Measurements from ENCODE around the gene MS4A18. TPM values are rescaled to one million over a fixed set of nuclear protein-coding genes. Genes with fewer than 3 reads are reported as not detected.

MS4A18 gene
- total and polyA plus RNA-seq, 4 donors = not detected

- WGBS = 73% methylated on average over 4 of the region's 4 CpGs
- H3K4me3 ChIP-seq (ENCODE audit: low read depth in 1 of 3, low read length in 3 of 3) = no peak overlapping the region
- no peaks in the 10 kb centered on the region for H3K27me3 ChIP-seq (ENCODE audit: control insufficient read depth in 4 of 4, insufficient read depth in 4 of 4, low read length in 3 of 4)
- no peaks in the 10 kb centered on the region for H3K4me1 ChIP-seq (ENCODE audit: control insufficient read depth in 4 of 4, insufficient read depth in 4 of 4, low read length in 3 of 4)
- TF ChIP-seq SP1 (IDR thresholded peaks at IDR 0.05) (no peak), MAX (IDR thresholded peaks at IDR 0.05) (no peak), REST (IDR thresholded peaks at IDR 0.05) (no peak), JUND (IDR thresholded peaks at IDR 0.05) (no peak), FOXA2 (IDR thresholded peaks at IDR 0.05) (no peak), ATF3 (IDR thresholded peaks at IDR 0.05) (no peak), HNF4A (conservative IDR thresholded peaks at IDR 0.05) (no peak), NR2F2 (IDR thresholded peaks at IDR 0.05) (no peak), YY1 (IDR thresholded peaks at IDR 0.05) (no peak), ZBTB33 (IDR thresholded peaks at IDR 0.05) (no peak), HNF4G (IDR thresholded peaks at IDR 0.05) (no peak), EGR1 (IDR thresholded peaks at IDR 0.05; ENCODE audit: low read depth in 2 of 2) (no peak), FOXA1 (IDR thresholded peaks at IDR 0.05) (no peak), GABPA (IDR thresholded peaks at IDR 0.05 in 1 of 2, conservative IDR thresholded peaks at IDR 0.05 in 1 of 2) (no peak), RXRA (IDR thresholded peaks at IDR 0.05) (no peak), RAD21 (IDR thresholded peaks at IDR 0.05) (no peak), CTCF (IDR thresholded peaks at IDR 0.05; ENCODE audit: low read depth, low read length, missing input control) (no peak), TAF1 (conservative IDR thresholded peaks at IDR 0.05) (no peak)
- H3K27ac ChIP-seq (ENCODE audit: low read depth in 1 of 2, low read length in 2 of 2) = no peak overlapping the region
- no peaks in the 10 kb centered on the region for H3K36me3 ChIP-seq (ENCODE audit: control insufficient read depth in 4 of 4, insufficient read depth in 3 of 4, low read depth in 1 of 4, low read length in 3 of 4)
- no peak for DNase-seq (ENCODE audit: low spot score)
- H3K9me3 ChIP-seq (ENCODE audit: control insufficient read depth in 4 of 4, low read length in 3 of 4) = peaks cover 0 to 11% (median 9%) of the 10 kb centered on the region in 4 donors
- H3K9ac ChIP-seq (ENCODE audit: low read depth in 1 of 2, low read length in 2 of 2) = no peak overlapping the region
Observed at GRCh38 chr11:60719391-60719790, 5.1 kb upstream of the MS4A18 start.
